ENCODE measurements around the gene BRME1. TPM values are rescaled to one million over a fixed set of nuclear protein-coding genes. Genes with fewer than 3 reads are reported as not detected.
A peak's percentile ranks its signal among the peaks of the same experiment; 100 is the strongest.

The BRME1 gene
- total RNA-seq, 1 donor from 2014 or later, result 4.6 TPM

- Mint-ChIP-seq H3K27me3 (ENCODE audit: unreplicated experiment) (peaks cover 38% of the 10 kb centered on the region), H3K4me1 (ENCODE audit: low read depth, unreplicated experiment) (peaks cover 3% of the 10 kb centered on the region), H3K27ac (ENCODE audit: unreplicated experiment) (peak overlapping the region; percentile 66), H3K4me3 (ENCODE audit: unreplicated experiment) (peak overlapping the region; percentile 83), H3K36me3 (ENCODE audit: unreplicated experiment) (no peaks in the 10 kb centered on the region), H3K9me3 (ENCODE audit: unreplicated experiment) (peaks cover 9% of the 10 kb centered on the region)
- DNase-seq, result no peak
- TF ChIP-seq CTCF (IDR thresholded peaks at IDR 0.05; ENCODE audit: partially characterized antibody, unreplicated experiment), result no peak
Observed at GRCh38 chr19:13865571-13866462, 40.1 kb downstream of the BRME1 start.

GRCh38 chr19:13864667-13865570 lies 41.0 kb downstream of the BRME1 start:
- H3K4me1 Mint-ChIP-seq (ENCODE audit: low read depth, unreplicated experiment), result peaks cover 2% of the 10 kb centered on the region
- peak overlapping the region; percentile 86 for H3K4me3 Mint-ChIP-seq (ENCODE audit: unreplicated experiment)
- no peak for TF ChIP-seq CTCF (IDR thresholded peaks at IDR 0.05; ENCODE audit: partially characterized antibody, unreplicated experiment)
- peaks cover 31% of the 10 kb centered on the region for H3K27me3 Mint-ChIP-seq (ENCODE audit: unreplicated experiment)
- no peaks in the 10 kb centered on the region for H3K36me3 Mint-ChIP-seq (ENCODE audit: unreplicated experiment)
- H3K9me3 Mint-ChIP-seq (ENCODE audit: unreplicated experiment), result peaks cover 9% of the 10 kb centered on the region
- DNase-seq, result no peak
- H3K27ac Mint-ChIP-seq (ENCODE audit: unreplicated experiment), result peak overlapping the region; percentile 73

- H3K36me3 Mint-ChIP-seq (ENCODE audit: unreplicated experiment), result no peaks in the 10 kb centered on the region
Observed at GRCh38 chr19:13864046-13864666, 41.8 kb downstream of the BRME1 start.

More at GRCh38 chr19:13864046-13864666, 41.8 kb downstream of the BRME1 start:
- no peak for DNase-seq
- peaks cover 30% of the 10 kb centered on the region for H3K27me3 Mint-ChIP-seq (ENCODE audit: unreplicated experiment)
- peaks cover 2% of the 10 kb centered on the region for H3K4me1 Mint-ChIP-seq (ENCODE audit: low read depth, unreplicated experiment)
- peak overlapping the region; percentile 73 for H3K27ac Mint-ChIP-seq (ENCODE audit: unreplicated experiment)
- peak overlapping the region; percentile 86 for H3K4me3 Mint-ChIP-seq (ENCODE audit: unreplicated experiment)
- no peak for TF ChIP-seq CTCF (IDR thresholded peaks at IDR 0.05; ENCODE audit: partially characterized antibody, unreplicated experiment)
- peaks cover 9% of the 10 kb centered on the region for H3K9me3 Mint-ChIP-seq (ENCODE audit: unreplicated experiment)
